Measurements from ENCODE around the gene GPR78.

The GPR78 gene

GRCh38 chr4:8555716-8556115 is 24.5 kb upstream of the GPR78 start:
- 91% methylated on average over 5 of the region's 5 CpGs for WGBS
- peaks cover 6% of the 10 kb centered on the region; the same call in 1 of the 2 replicates for H3K4me1 ChIP-seq (ENCODE audit: insufficient read depth, low read length)

GRCh38 chr4:8556341-8557150 is 23.6 kb upstream of the GPR78 start:
- Histone ChIP-seq H3K9me3 (ENCODE audit: insufficient read depth, low read depth, low read length) (no peaks in the 10 kb centered on the region), H3K9ac (ENCODE audit: low read depth, low read length) (no peak overlapping the region), H3K36me3 (ENCODE audit: insufficient read depth, low read length) (no peaks in the 10 kb centered on the region), H3K27me3 (ENCODE audit: insufficient read depth, low read length) (no peaks in the 10 kb centered on the region), H3K4me1 (ENCODE audit: insufficient read depth, low read length) (peaks cover 10% of the 10 kb centered on the region), H3K27ac (ENCODE audit: low read depth, low read length) (no peak overlapping the region), H3K4me3 (ENCODE audit: low read length) (no peak overlapping the region)
- WGBS, result 87% methylated on average over 17 of the region's 17 CpGs

More at GRCh38 chr4:8555716-8556115, 24.5 kb upstream of the GPR78 start:
- no peaks in the 10 kb centered on the region for H3K27me3 ChIP-seq (ENCODE audit: insufficient read depth, low read length)
- no peak overlapping the region for H3K4me3 ChIP-seq (ENCODE audit: low read length)
- H3K9ac ChIP-seq (ENCODE audit: low read depth, low read length), result no peak overlapping the region
- H3K36me3 ChIP-seq (ENCODE audit: insufficient read depth, low read length), result no peaks in the 10 kb centered on the region
- no peak overlapping the region for H3K27ac ChIP-seq (ENCODE audit: low read depth, low read length)
- no peaks in the 10 kb centered on the region for H3K9me3 ChIP-seq (ENCODE audit: insufficient read depth, low read depth, low read length)

- WGBS, result 92% methylated on average over 20 of the region's 21 CpGs
- H3K9me3 ChIP-seq (ENCODE audit: insufficient read depth, low read depth, low read length), result no peaks in the 10 kb centered on the region
- H3K4me3 ChIP-seq (ENCODE audit: low read length), result no peak overlapping the region
- peaks cover 18% of the 10 kb centered on the region for H3K4me1 ChIP-seq (ENCODE audit: insufficient read depth, low read length)
- H3K36me3 ChIP-seq (ENCODE audit: insufficient read depth, low read length), result no peaks in the 10 kb centered on the region
- H3K27ac ChIP-seq (ENCODE audit: low read depth, low read length), result no peak overlapping the region
- no peak overlapping the region for H3K9ac ChIP-seq (ENCODE audit: low read depth, low read length)
- no peaks in the 10 kb centered on the region for H3K27me3 ChIP-seq (ENCODE audit: insufficient read depth, low read length)
Observed at GRCh38 chr4:8557151-8558076, 22.8 kb upstream of the GPR78 start.

GRCh38 chr4:8558080-8558960 is 21.9 kb upstream of the GPR78 start:
- Histone ChIP-seq H3K4me3 (ENCODE audit: low read length) (no peak overlapping the region), H3K9ac (ENCODE audit: low read depth, low read length) (no peak overlapping the region), H3K36me3 (ENCODE audit: insufficient read depth, low read length) (no peaks in the 10 kb centered on the region), H3K27ac (ENCODE audit: low read depth, low read length) (no peak overlapping the region), H3K4me1 (ENCODE audit: insufficient read depth, low read length) (peaks cover 19% of the 10 kb centered on the region), H3K27me3 (ENCODE audit: insufficient read depth, low read length) (no peaks in the 10 kb centered on the region), H3K9me3 (ENCODE audit: insufficient read depth, low read depth, low read length) (no peaks in the 10 kb centered on the region)
- WGBS, result 92% methylated on average over 21 of the region's 21 CpGs

GRCh38 chr4:8559011-8559410 is 21.2 kb upstream of the GPR78 start:
- no peak overlapping the region for H3K27ac ChIP-seq (ENCODE audit: low read depth, low read length)
- no peaks in the 10 kb centered on the region for H3K9me3 ChIP-seq (ENCODE audit: insufficient read depth, low read depth, low read length)
- H3K9ac ChIP-seq (ENCODE audit: low read depth, low read length), result no peak overlapping the region
- H3K4me1 ChIP-seq (ENCODE audit: insufficient read depth, low read length), result peaks cover 19% of the 10 kb centered on the region
- no peaks in the 10 kb centered on the region for H3K36me3 ChIP-seq (ENCODE audit: insufficient read depth, low read length)
- H3K4me3 ChIP-seq (ENCODE audit: low read length), result no peak overlapping the region
- 92% methylated on average over 11 of the region's 11 CpGs for WGBS
- H3K27me3 ChIP-seq (ENCODE audit: insufficient read depth, low read length), result no peaks in the 10 kb centered on the region

GRCh38 chr4:8559524-8560264 is 20.5 kb upstream of the GPR78 start:
- Histone ChIP-seq H3K36me3 (ENCODE audit: insufficient read depth, low read length) (no peaks in the 10 kb centered on the region), H3K4me1 (ENCODE audit: insufficient read depth, low read length) (peaks cover 19% of the 10 kb centered on the region), H3K4me3 (ENCODE audit: low read length) (no peak overlapping the region), H3K9ac (ENCODE audit: low read depth, low read length) (no peak overlapping the region), H3K27me3 (ENCODE audit: insufficient read depth, low read length) (no peaks in the 10 kb centered on the region), H3K9me3 (ENCODE audit: insufficient read depth, low read depth, low read length) (no peaks in the 10 kb centered on the region), H3K27ac (ENCODE audit: low read depth, low read length) (no peak overlapping the region)
- WGBS, result 94% methylated on average over 11 of the region's 12 CpGs

GRCh38 chr4:8560265-8561047 is 19.7 kb upstream of the GPR78 start:
- Histone ChIP-seq H3K9ac (ENCODE audit: low read depth, low read length) (peak overlapping the region; percentile 13; the same call in 1 of the 2 replicates), H3K4me1 (ENCODE audit: insufficient read depth, low read length) (peaks cover 19% of the 10 kb centered on the region), H3K9me3 (ENCODE audit: insufficient read depth, low read depth, low read length) (no peaks in the 10 kb centered on the region), H3K27ac (ENCODE audit: low read depth, low read length) (no peak overlapping the region), H3K4me3 (ENCODE audit: low read length) (no peak overlapping the region), H3K27me3 (ENCODE audit: insufficient read depth, low read length) (no peaks in the 10 kb centered on the region), H3K36me3 (ENCODE audit: insufficient read depth, low read length) (no peaks in the 10 kb centered on the region)
- 80% methylated on average over 16 of the region's 16 CpGs for WGBS

- Histone ChIP-seq H3K4me3 (ENCODE audit: low read length) (no peak overlapping the region), H3K9ac (ENCODE audit: low read depth, low read length) (no peak overlapping the region), H3K9me3 (ENCODE audit: insufficient read depth, low read depth, low read length) (no peaks in the 10 kb centered on the region), H3K36me3 (ENCODE audit: insufficient read depth, low read length) (no peaks in the 10 kb centered on the region), H3K4me1 (ENCODE audit: insufficient read depth, low read length) (peaks cover 47% of the 10 kb centered on the region), H3K27me3 (ENCODE audit: insufficient read depth, low read length) (no peaks in the 10 kb centered on the region), H3K27ac (ENCODE audit: low read depth, low read length) (no peak overlapping the region)
- no CpG with 5 or more reads among the region's 1 CpG for WGBS
Observed at GRCh38 chr4:8564595-8564994, 15.6 kb upstream of the GPR78 start.

- 16% methylated on average over 5 of the region's 5 CpGs for WGBS
- Histone ChIP-seq H3K27ac (ENCODE audit: low read depth, low read length) (peak overlapping the region; percentile 94), H3K36me3 (ENCODE audit: insufficient read depth, low read length) (no peaks in the 10 kb centered on the region), H3K27me3 (ENCODE audit: insufficient read depth, low read length) (no peaks in the 10 kb centered on the region), H3K4me1 (ENCODE audit: insufficient read depth, low read length) (peaks cover 28% of the 10 kb centered on the region), H3K4me3 (ENCODE audit: low read length) (0 out of 2 replicates have a peak overlapping the region, but pooled peaks have one; percentile 2), H3K9ac (ENCODE audit: low read depth, low read length) (peak overlapping the region; percentile 65), H3K9me3 (ENCODE audit: insufficient read depth, low read depth, low read length) (no peaks in the 10 kb centered on the region)
Observed at GRCh38 chr4:8568068-8568668, 12.0 kb upstream of the GPR78 start.
